ENCODE measurements around the gene ARHGAP42. TPM values are rescaled to one million over a fixed set of nuclear protein-coding genes. Genes with fewer than 3 reads are reported as not detected.

ARHGAP42 gene
- total and polyA plus RNA-seq, 10 of the 15 experiments (the other 5 are each of a cell fraction or from before 2014, with no cell fraction given): 1.8 to 6.3 (median 3.2) TPM

- TF ChIP-seq BCLAF1 (IDR thresholded peaks at IDR 0.05) (no peak), IKZF1 (conservative IDR thresholded peaks at IDR 0.05) (peak; percentile 92), SMARCA5 (IDR thresholded peaks at IDR 0.05) (no peak), ESRRA (IDR thresholded peaks at IDR 0.05; ENCODE audit: low read length) (no peak), NFYB (IDR thresholded peaks at IDR 0.05; ENCODE audit: insufficient read depth, low read depth, low read length) (no peak), CTCF (IDR thresholded peaks at IDR 0.05 in 2 of 3, conservative IDR thresholded peaks at IDR 0.05 in 1 of 3; ENCODE audit: control insufficient read depth in 2 of 3, extremely low read depth in 1 of 3, insufficient read depth in 1 of 3, low read depth in 3 of 3, low read length in 3 of 3) (no peak), TARDBP (IDR thresholded peaks at IDR 0.05; ENCODE audit: borderline replicate concordance) (no peak), HDAC6 (IDR thresholded peaks at IDR 0.05; ENCODE audit: unreplicated experiment) (no peak), ZNF24 (IDR thresholded peaks at IDR 0.05) (no peak), KAT2A (conservative IDR thresholded peaks at IDR 0.05; ENCODE audit: control insufficient read depth, low read depth, low read length) (no peak), CHD2 (IDR thresholded peaks at IDR 0.05; ENCODE audit: borderline replicate concordance, low read depth, low read length) (no peak; the same call in 1 of the 2 replicates), FOXM1 (IDR thresholded peaks at IDR 0.05; ENCODE audit: low read depth, low read length) (no peak), CBFB (IDR thresholded peaks at IDR 0.05; ENCODE audit: low read depth) (no peak), NRF1 (conservative IDR thresholded peaks at IDR 0.05; ENCODE audit: low read depth, low read length) (peak; percentile 39; the same call in 1 of the 2 replicates), REST (IDR thresholded peaks at IDR 0.05; ENCODE audit: low read depth, low read length) (no peak), SREBF2 (IDR thresholded peaks at IDR 0.05; ENCODE audit: low read length) (no peak), EGR1 (IDR thresholded peaks at IDR 0.05; ENCODE audit: borderline replicate concordance in 1 of 2, low read depth in 2 of 2, low read length in 2 of 2) (peak; percentile 34 to 98), EP300 (IDR thresholded peaks at IDR 0.05; ENCODE audit: borderline replicate concordance in 1 of 2, control insufficient read depth in 1 of 2, low read depth in 2 of 2, low read length in 2 of 2) (0 out of 4 replicates have a peak, but pooled peaks of 1 of the 2 experiments have one; percentile 21), CBX3 (IDR thresholded peaks at IDR 0.05; ENCODE audit: borderline replicate concordance, low read depth) (no peak), SREBF1 (IDR thresholded peaks at IDR 0.05; ENCODE audit: low read length) (no peak), ASH2L (IDR thresholded peaks at IDR 0.05; ENCODE audit: borderline replicate concordance, low read depth) (no peak), ZZZ3 (IDR thresholded peaks at IDR 0.05; ENCODE audit: control insufficient read depth, insufficient read length, low read depth) (no peak), MYB (IDR thresholded peaks at IDR 0.05; ENCODE audit: borderline replicate concordance, low read depth, low read length) (no peak)
These were observed at the start of gene ARHGAP42 (continued) for GRCh38 chr11:100687054-100687629.

Data from GM12878 (cell line).